Trophoblast cell (in vitro differentiated cells and primary cell): Measurements from ENCODE around the gene IER5.

ENCODE experiments used
- DNase-seq, 2 donors: peaks; one replicate each; pipeline ENCODE4 v3.0.0-alpha.2; 2016
- H2AFZ ChIP-seq: 2 replicates; pipeline ENCODE4 v1.6.1; 2013; ENCODE audit warnings: low read length, moderate library complexity, mild to moderate bottlenecking; ENCODE audit not compliant: insufficient read depth, poor library complexity
- H2AK5ac ChIP-seq: 2 replicates; pipeline ENCODE4 v1.6.1; 2013; ENCODE audit warnings: mild to moderate bottlenecking, low read length
- H2BK120ac ChIP-seq: 2 replicates; pipeline ENCODE4 v1.6.1; 2013; ENCODE audit warnings: low read length, mild to moderate bottlenecking, moderate library complexity; ENCODE audit not compliant: insufficient read depth, poor library complexity
- H2BK12ac ChIP-seq: 2 replicates; pipeline ENCODE4 v1.6.1; 2013; ENCODE audit warnings: mild to moderate bottlenecking, low read length, moderate library complexity
- H2BK5ac ChIP-seq: 2 replicates; pipeline ENCODE4 v1.6.1; 2013; ENCODE audit warnings: low read length, low read depth, moderate library complexity, mild to moderate bottlenecking; ENCODE audit not compliant: poor library complexity
- H3K14ac ChIP-seq: 2 replicates; pipeline ENCODE4 v1.6.1; 2013; ENCODE audit warnings: mild to moderate bottlenecking, low read length
- H3K18ac ChIP-seq: 2 replicates; pipeline ENCODE4 v1.6.1; 2013; ENCODE audit warnings: mild to moderate bottlenecking, low read length
- H3K23ac ChIP-seq: 2 replicates; pipeline ENCODE4 v1.6.1; 2013; ENCODE audit warnings: low read length
- H3K27ac ChIP-seq: 2 replicates; pipeline ENCODE4 v1.5.1; 2013; ENCODE audit warnings: low read depth, mild to moderate bottlenecking, inconsistent platforms, low read length, moderate library complexity
- H3K27me3 ChIP-seq: 2 replicates; pipeline ENCODE4 v1.6.1; 2013; ENCODE audit warnings: inconsistent platforms, mild to moderate bottlenecking, low read length, moderate library complexity; ENCODE audit not compliant: insufficient read depth
- H3K36me3 ChIP-seq, 2 experiments: 1 replicate in 1 of 2; 2 replicates in 1 of 2; pipeline ENCODE4 v1.6.1; 2013; ENCODE audit warnings: low read length in 2 of 2, mild to moderate bottlenecking in 2 of 2, moderate library complexity in 1 of 2; ENCODE audit not compliant: insufficient read depth in 2 of 2, control insufficient read depth in 1 of 2
- H3K4ac ChIP-seq: 2 replicates; pipeline ENCODE4 v1.6.1; 2013; ENCODE audit warnings: low read depth, mild to moderate bottlenecking, low read length, moderate library complexity
- H3K4me1 ChIP-seq, 2 experiments: 1 replicate in 1 of 2; 2 replicates in 1 of 2; pipeline ENCODE4 v1.6.1; 2013; ENCODE audit warnings: low read length in 2 of 2, mild to moderate bottlenecking in 2 of 2, moderate library complexity in 1 of 2; ENCODE audit not compliant: insufficient read depth in 2 of 2, control insufficient read depth in 1 of 2
- H3K4me2 ChIP-seq: 2 replicates; pipeline ENCODE4 v1.6.1; 2013; ENCODE audit warnings: inconsistent platforms, mild to moderate bottlenecking, low read length, moderate library complexity
- H3K4me3 ChIP-seq: 2 replicates; pipeline ENCODE4 v1.5.1; 2013; ENCODE audit warnings: mild to moderate bottlenecking, low read depth, low read length, inconsistent platforms
- H3K79me1 ChIP-seq: one replicate; pipeline ENCODE4 v1.6.1; 2013; ENCODE audit warnings: low read length
- H3K79me2 ChIP-seq: 2 replicates; pipeline ENCODE4 v1.6.1; 2013; ENCODE audit warnings: low read length, mild to moderate bottlenecking; ENCODE audit not compliant: control insufficient read depth, insufficient read depth, poor library complexity
- H3K9ac ChIP-seq: 2 replicates; pipeline ENCODE4 v1.6.1; 2013; ENCODE audit warnings: mild to moderate bottlenecking, low read length
- H3K9me3 ChIP-seq: 2 replicates; pipeline ENCODE4 v1.6.1; 2013; ENCODE audit warnings: low read depth, mild to moderate bottlenecking, control low read depth, inconsistent platforms, low read length; ENCODE audit not compliant: insufficient read depth
- H4K12ac ChIP-seq: 2 replicates; pipeline ENCODE4 v1.6.1; 2013; ENCODE audit warnings: low read depth, mild to moderate bottlenecking, low read length, moderate library complexity
- H4K8ac ChIP-seq: 2 replicates; pipeline ENCODE4 v1.6.1; 2013; ENCODE audit warnings: low read depth, mild to moderate bottlenecking, low read length, moderate library complexity
- H4K91ac ChIP-seq: one replicate; pipeline ENCODE4 v1.6.1; 2013; ENCODE audit warnings: low read depth, mild to moderate bottlenecking, low read length, moderate library complexity
- WGBS: extraction: QIAGEN DNeasy Blood & Tissue Kit; methylation state at CpG from one replicate; pipeline ENCODE4 v1.1.7; 2013; ENCODE audit warnings: missing lambda C conversion rate; ENCODE audit not compliant: insufficient read length, insufficient coverage; ENCODE audit errors: extremely low coverage; 5-methylcytosine and 5-hydroxymethylcytosine counted together

The IER5 gene

DNA sequence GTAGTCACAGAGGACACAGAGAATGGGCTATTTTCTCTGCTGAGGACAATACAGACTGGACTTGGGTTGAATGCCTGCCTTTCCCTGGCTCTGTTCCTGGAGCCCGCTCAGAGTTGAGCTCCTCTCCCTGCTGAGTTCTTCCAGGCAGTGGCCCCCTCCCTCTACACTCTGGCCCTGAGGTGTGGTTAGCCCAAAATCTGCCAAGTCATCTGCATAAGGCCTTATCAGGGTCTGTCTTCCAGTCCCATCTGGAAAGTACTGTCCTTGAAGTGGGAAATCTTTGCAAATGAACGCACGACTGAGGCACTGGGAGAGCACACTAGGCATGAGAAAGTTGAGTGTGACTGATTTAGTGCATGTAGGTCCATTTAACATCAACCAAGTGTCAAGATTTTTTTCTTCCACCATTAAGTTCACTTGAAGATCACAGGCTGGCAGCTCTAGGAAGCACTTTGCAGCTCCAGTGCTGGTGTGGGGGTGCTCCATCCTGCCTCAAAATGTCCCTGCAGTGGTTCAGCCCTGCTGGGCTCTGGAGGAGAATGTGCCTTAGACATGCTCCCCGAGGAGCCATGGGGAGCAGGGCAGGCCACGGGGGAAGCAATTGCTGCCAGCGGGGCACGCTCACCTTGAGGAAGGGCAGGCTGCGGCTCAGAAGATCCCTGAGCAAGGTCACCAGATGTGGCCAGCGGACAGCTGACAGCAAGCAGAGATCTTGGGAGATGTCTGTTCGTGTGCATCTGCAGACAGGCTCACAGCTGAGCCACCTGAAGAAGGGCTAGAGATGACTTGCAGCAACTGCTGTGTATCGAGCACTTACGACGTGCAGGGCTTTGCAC lies 41.5 kb downstream of the IER5 start:
- Histone ChIP-seq H2BK120ac (no peak overlapping the region), H3K79me2 (peaks cover 3% of the 10 kb centered on the region), H3K79me1 (peaks cover 11% of the 10 kb centered on the region), H2AK5ac (no peak overlapping the region), H3K27ac (no peak overlapping the region), H3K4me1 (peaks cover 14 to 27% of the 10 kb centered on the region in 2 experiments), H3K27me3 (no peaks in the 10 kb centered on the region), H3K18ac (no peak overlapping the region), H3K36me3 (no peaks in the 10 kb centered on the region), H3K23ac (no peak overlapping the region), H3K9me3 (no peaks in the 10 kb centered on the region), H3K4me2 (no peak overlapping the region), H4K8ac (no peak overlapping the region), H3K4me3 (no peak overlapping the region), H3K4ac (no peak overlapping the region), H3K9ac (no peak overlapping the region), H4K12ac (no peak overlapping the region), H2BK12ac (no peak overlapping the region), H2AFZ (no peak overlapping the region), H4K91ac (no peak overlapping the region), H3K14ac (peak overlapping the region; percentile 34), H2BK5ac (no peak overlapping the region)
- no CpG with 5 or more reads among the region's 13 CpGs for WGBS
- DNase-seq: no peak

DNA sequence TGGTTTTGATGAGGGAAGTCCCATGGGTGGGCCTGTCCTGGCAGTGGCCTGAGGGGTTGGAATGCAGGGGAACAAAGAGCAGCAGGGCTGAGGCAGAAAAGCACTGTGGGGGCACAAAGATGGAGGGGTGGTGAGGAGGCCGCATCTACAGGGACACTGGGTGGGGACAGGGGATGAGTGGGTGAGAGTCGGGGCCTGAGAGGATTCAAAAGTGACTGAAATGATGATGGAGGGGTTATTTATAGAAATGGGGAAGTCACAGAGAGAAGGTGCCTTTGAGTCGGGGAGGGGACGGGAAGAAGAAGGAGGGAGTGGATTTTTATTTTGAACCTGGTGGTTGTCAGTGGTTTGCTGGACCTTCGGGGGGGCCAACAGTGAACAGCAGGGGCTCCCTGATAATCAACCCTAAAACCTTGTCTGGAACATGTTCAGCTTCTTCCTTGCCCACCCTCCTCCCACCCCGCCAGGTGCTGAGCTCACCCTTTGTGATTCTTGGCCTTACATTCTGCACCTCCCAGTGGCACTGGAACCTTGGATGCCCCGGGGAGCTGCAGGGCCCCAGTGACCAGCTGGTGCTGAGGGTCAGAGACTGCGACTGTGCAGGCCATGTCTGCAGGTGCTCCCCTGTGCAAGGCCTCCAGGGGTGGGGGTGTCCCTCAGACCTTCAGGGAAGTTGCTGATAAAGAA lies 42.9 kb downstream of the IER5 start:
- no peak overlapping the region for H4K91ac ChIP-seq
- DNase-seq: no peak
- no peak overlapping the region for H3K4me3 ChIP-seq
- H3K18ac ChIP-seq: no peak overlapping the region
- no peak overlapping the region for H4K8ac ChIP-seq
- WGBS: 100% methylated on average over 1 of the region's 8 CpGs
- no peak overlapping the region for H3K14ac ChIP-seq
- no peak overlapping the region for H2BK120ac ChIP-seq
- no peaks in the 10 kb centered on the region for H3K36me3 ChIP-seq
- peaks cover 20 to 32% of the 10 kb centered on the region in 2 experiments for H3K4me1 ChIP-seq
- no peak overlapping the region for H3K4ac ChIP-seq
- H3K9ac ChIP-seq: no peak overlapping the region
- no peak overlapping the region for H4K12ac ChIP-seq
- H2AK5ac ChIP-seq: no peak overlapping the region
- no peaks in the 10 kb centered on the region for H3K27me3 ChIP-seq
- H3K9me3 ChIP-seq: peaks cover under 1% of the 10 kb centered on the region
- H3K79me2 ChIP-seq: peaks cover 4% of the 10 kb centered on the region
- no peak overlapping the region for H3K27ac ChIP-seq
- H3K23ac ChIP-seq: no peak overlapping the region
- no peak overlapping the region for H2BK12ac ChIP-seq
- H3K4me2 ChIP-seq: no peak overlapping the region
- no peak overlapping the region for H2AFZ ChIP-seq
- H3K79me1 ChIP-seq: peaks cover 17% of the 10 kb centered on the region
- no peak overlapping the region for H2BK5ac ChIP-seq

DNA sequence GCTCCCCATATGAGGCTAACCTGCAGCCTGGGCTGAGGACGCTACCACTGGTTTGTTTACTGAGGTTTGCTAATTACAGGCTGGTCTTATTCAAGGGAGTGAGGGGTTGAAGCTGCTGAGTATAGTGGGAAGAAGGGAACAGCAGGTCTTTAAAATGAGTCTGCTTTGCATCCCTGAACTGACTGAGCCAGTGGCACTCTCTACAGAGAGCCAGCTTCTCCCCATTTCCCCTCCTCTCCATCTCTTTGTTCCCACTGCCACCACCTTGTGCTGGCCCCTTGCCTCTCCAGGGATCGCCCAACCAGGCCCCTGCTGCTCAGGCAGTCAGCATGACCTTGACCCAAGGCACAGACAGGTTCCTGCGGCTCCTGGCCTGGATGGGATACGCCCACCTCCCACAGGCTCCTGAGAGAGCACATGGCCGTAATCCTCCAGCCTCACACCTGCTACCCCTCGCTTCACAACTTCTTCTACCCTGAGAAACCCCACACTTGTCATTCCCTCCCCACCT lies 45.0 kb downstream of the IER5 start:
- no peak overlapping the region for H2AFZ ChIP-seq
- H2BK120ac ChIP-seq: no peak overlapping the region
- DNase-seq: no peak
- H4K91ac ChIP-seq: peak overlapping the region; percentile 28
- H3K23ac ChIP-seq: no peak overlapping the region
- WGBS: no CpG with 5 or more reads among the region's 6 CpGs
- H4K8ac ChIP-seq: no peak overlapping the region
- H2BK12ac ChIP-seq: peak overlapping the region; percentile 19
- H3K4me1 ChIP-seq: peaks cover 15 to 28% of the 10 kb centered on the region in 2 experiments
- no peak overlapping the region for H3K4me3 ChIP-seq
- peaks cover 3% of the 10 kb centered on the region for H3K9me3 ChIP-seq
- H3K18ac ChIP-seq: no peak overlapping the region
- H3K9ac ChIP-seq: no peak overlapping the region
- H3K27ac ChIP-seq: no peak overlapping the region
- peaks cover 4% of the 10 kb centered on the region for H3K79me2 ChIP-seq
- H2BK5ac ChIP-seq: peak overlapping the region; percentile 28
- H3K4ac ChIP-seq: no peak overlapping the region
- H3K79me1 ChIP-seq: peaks cover 21% of the 10 kb centered on the region
- H2AK5ac ChIP-seq: peak overlapping the region; percentile 4
- no peak overlapping the region for H4K12ac ChIP-seq
- no peak overlapping the region for H3K14ac ChIP-seq
- H3K4me2 ChIP-seq: no peak overlapping the region
- H3K36me3 ChIP-seq: no peaks in the 10 kb centered on the region
- no peaks in the 10 kb centered on the region for H3K27me3 ChIP-seq

DNA sequence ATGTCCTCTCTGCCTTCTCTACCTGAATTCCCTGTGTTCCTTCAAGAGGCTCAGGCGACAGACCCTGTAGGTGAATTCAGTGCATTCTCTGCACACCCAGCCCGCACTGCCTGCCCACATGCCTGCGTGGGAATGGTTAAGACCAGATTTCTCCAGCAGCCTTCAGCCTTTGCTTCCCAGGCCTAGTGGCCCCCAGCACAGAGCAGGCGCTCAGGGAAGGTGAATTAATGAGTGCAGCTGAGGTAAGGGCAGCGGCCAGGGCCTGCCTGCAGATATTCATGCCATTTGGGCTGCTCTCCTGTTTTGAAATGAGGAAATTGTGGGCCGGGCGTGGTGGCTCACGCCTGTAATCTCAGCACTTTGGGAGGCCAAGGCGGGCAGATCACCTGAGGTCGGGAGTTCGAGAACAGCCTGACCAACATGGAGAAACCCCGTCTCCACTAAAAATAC lies 45.5 kb downstream of the IER5 start:
- no peak overlapping the region for H4K12ac ChIP-seq
- H3K4me2 ChIP-seq: no peak overlapping the region
- H3K9me3 ChIP-seq: peaks cover 3% of the 10 kb centered on the region
- H3K79me1 ChIP-seq: peaks cover 21% of the 10 kb centered on the region
- H4K91ac ChIP-seq: peak overlapping the region; percentile 28
- H3K36me3 ChIP-seq: no peaks in the 10 kb centered on the region
- H3K4me3 ChIP-seq: no peak overlapping the region
- H2AK5ac ChIP-seq: peak overlapping the region; percentile 4
- peaks cover 4% of the 10 kb centered on the region for H3K79me2 ChIP-seq
- no peaks in the 10 kb centered on the region for H3K27me3 ChIP-seq
- no peak overlapping the region for H4K8ac ChIP-seq
- H2AFZ ChIP-seq: no peak overlapping the region
- peak overlapping the region; percentile 19 for H2BK12ac ChIP-seq
- H3K18ac ChIP-seq: no peak overlapping the region
- no peak overlapping the region for H3K4ac ChIP-seq
- peaks cover 15 to 26% of the 10 kb centered on the region in 2 experiments for H3K4me1 ChIP-seq
- DNase-seq: peak; percentile 92 to 93
- no peak overlapping the region for H3K23ac ChIP-seq
- no peak overlapping the region for H3K27ac ChIP-seq
- H2BK5ac ChIP-seq: peak overlapping the region; percentile 28
- no CpG with 5 or more reads among the region's 12 CpGs for WGBS
- H2BK120ac ChIP-seq: peak overlapping the region; percentile 2
- H3K14ac ChIP-seq: no peak overlapping the region
- H3K9ac ChIP-seq: no peak overlapping the region
